Neural cell (in vitro differentiated cells): ENCODE measurements around the gene RAC3. TPM values are rescaled to one million over a fixed set of nuclear protein-coding genes. Genes with fewer than 3 reads are reported as not detected.

Experiments used
- H2AFZ ChIP-seq: fragments of 200-600, 300-800 bp; sonication (generic), shearing (Covaris generic); 2 replicates; pipeline ENCODE4 v1.6.0; 2014; ENCODE audit warnings: low read depth, mild to moderate bottlenecking, antibody characterized with exemption, low read length, moderate library complexity
- H3F3A ChIP-seq: fragments of 200-600 bp; shearing (Covaris generic); 2 replicates; pipeline ENCODE4 v1.6.1; 2016; ENCODE audit warnings: mild to moderate bottlenecking, moderate library complexity, mixed read lengths, antibody characterized with exemption, low read length; ENCODE audit not compliant: insufficient read depth, poor library complexity, severe bottlenecking
- H3K27ac ChIP-seq: fragments of 200-600, 300-800 bp; sonication (generic), shearing (Covaris generic); 2 replicates; pipeline ENCODE4 v1.5.1; 2014; ENCODE audit warnings: mild to moderate bottlenecking, low read length, moderate library complexity
- H3K27me3 ChIP-seq: fragments of 300-800, 200-600 bp; sonication (generic), shearing (Covaris generic); 2 replicates; pipeline ENCODE4 v1.6.0; 2014; ENCODE audit warnings: mild to moderate bottlenecking, low read depth, low read length, moderate library complexity; ENCODE audit not compliant: insufficient read depth
- H3K36me3 ChIP-seq: fragments of 300-800, 200-600 bp; sonication (generic), shearing (Covaris generic); 2 replicates; pipeline ENCODE4 v1.5.1; 2014; ENCODE audit warnings: mild to moderate bottlenecking, antibody characterized with exemption, low read length, moderate library complexity; ENCODE audit not compliant: insufficient read depth
- H3K4me2 ChIP-seq: fragments of 300-800, 200-600 bp; sonication (generic), shearing (Covaris generic); 2 replicates; pipeline ENCODE4 v1.6.0; 2014; ENCODE audit warnings: mild to moderate bottlenecking, low read length
- H3K4me3 ChIP-seq: fragments of 300-800, 200-600 bp; sonication (generic), shearing (Covaris generic); 2 replicates; pipeline ENCODE4 v1.5.1; 2014; ENCODE audit warnings: mild to moderate bottlenecking, low read length, moderate library complexity
- H3K79me2 ChIP-seq: fragments of 200-600 bp; shearing (Covaris generic); replicated peaks from 2 replicates; pipeline ENCODE4 v1.6.0; 2014; ENCODE audit warnings: mild to moderate bottlenecking, low read length, moderate library complexity; ENCODE audit not compliant: insufficient read depth
- H3K9ac ChIP-seq: fragments of 300-800, 200-600 bp; sonication (generic), shearing (Covaris generic); 2 replicates; pipeline ENCODE4 v1.6.1; 2016; ENCODE audit warnings: mild to moderate bottlenecking, low read length, mixed read lengths
- H3K9me2 ChIP-seq: fragments of 200-600 bp; shearing (Covaris generic); 2 replicates; pipeline ENCODE4 v1.6.1; 2016; ENCODE audit warnings: mild to moderate bottlenecking, low read length, mixed read lengths; ENCODE audit not compliant: insufficient read depth
- H3K9me3 ChIP-seq: fragments of 200-600, 300-800 bp; sonication (generic), shearing (Covaris generic); 2 replicates; pipeline ENCODE4 v1.6.1; 2016; ENCODE audit warnings: mild to moderate bottlenecking, mixed run types, low read length, moderate library complexity, mixed read lengths
- H4K20me1 ChIP-seq: fragments of 200-600 bp; shearing (Covaris generic); 2 replicates; pipeline ENCODE4 v1.6.1; 2016; ENCODE audit warnings: mild to moderate bottlenecking, mixed run types; ENCODE audit not compliant: insufficient read depth
- EP300 ChIP-seq: fragments of 450-650 bp; conservative IDR thresholded peaks from 2 replicates; pipeline ENCODE4 v1.6.1; 2014; ENCODE audit warnings: antibody characterized with exemption, mild to moderate bottlenecking, moderate library complexity; ENCODE audit not compliant: poor library complexity, severe bottlenecking
- EZH2 ChIP-seq: fragments of 200-600, 300-800 bp; shearing (Covaris generic), sonication (generic); IDR thresholded peaks from 2 replicates; pipeline ENCODE4 v1.6.1; 2014; ENCODE audit warnings: antibody characterized with exemption, low read length, borderline replicate concordance, mild to moderate bottlenecking; ENCODE audit not compliant: insufficient read depth, poor library complexity, severe bottlenecking
- MXI1 ChIP-seq: fragments of 450-650 bp; conservative IDR thresholded peaks from 2 replicates; pipeline ENCODE4 v1.6.1; 2014; ENCODE audit warnings: antibody characterized with exemption, mild to moderate bottlenecking; ENCODE audit not compliant: poor library complexity, severe bottlenecking
- POLR2AphosphoS5 ChIP-seq: IDR thresholded peaks from 2 replicates; pipeline ENCODE4 v1.6.1; 2012
- RAD21 ChIP-seq: fragments of 450-650 bp; conservative IDR thresholded peaks from 2 replicates; pipeline ENCODE4 v1.6.1; 2014; ENCODE audit warnings: antibody characterized with exemption, mild to moderate bottlenecking, moderate library complexity
- SMC3 ChIP-seq: fragments of 450-650 bp; conservative IDR thresholded peaks from 2 replicates; pipeline ENCODE4 v1.6.1; 2014; ENCODE audit warnings: antibody characterized with exemption, mild to moderate bottlenecking, moderate library complexity; ENCODE audit not compliant: poor library complexity
- TAF1 ChIP-seq: IDR thresholded peaks from 2 replicates; pipeline ENCODE4 v1.6.1; 2012; ENCODE audit warnings: low read depth
- polyA plus RNA-seq: library from polyadenylated mRNA; depleted of rRNA; stranded (reverse); fragments of >200 nt; gene quantifications from 2 replicates; pipeline ENCODE4 v1.2.3, GENCODE V29; 2014
- TF ChIP-seq, protein P1 (sequence below): fragments of 450-650 bp; IDR thresholded peaks from 2 replicates; pipeline ENCODE4 v1.5.1; 2014; ENCODE audit warnings: antibody characterized with exemption, mild to moderate bottlenecking, moderate library complexity; ENCODE audit not compliant: poor library complexity, severe bottlenecking
- TF ChIP-seq, protein P2 (sequence below): IDR thresholded peaks from 2 replicates; pipeline ENCODE4 v1.6.1; 2012; ENCODE audit warnings: borderline replicate concordance

RAC3 gene
- polyA plus RNA-seq, 1 donor from 2014 or later: 211 TPM

DNA sequence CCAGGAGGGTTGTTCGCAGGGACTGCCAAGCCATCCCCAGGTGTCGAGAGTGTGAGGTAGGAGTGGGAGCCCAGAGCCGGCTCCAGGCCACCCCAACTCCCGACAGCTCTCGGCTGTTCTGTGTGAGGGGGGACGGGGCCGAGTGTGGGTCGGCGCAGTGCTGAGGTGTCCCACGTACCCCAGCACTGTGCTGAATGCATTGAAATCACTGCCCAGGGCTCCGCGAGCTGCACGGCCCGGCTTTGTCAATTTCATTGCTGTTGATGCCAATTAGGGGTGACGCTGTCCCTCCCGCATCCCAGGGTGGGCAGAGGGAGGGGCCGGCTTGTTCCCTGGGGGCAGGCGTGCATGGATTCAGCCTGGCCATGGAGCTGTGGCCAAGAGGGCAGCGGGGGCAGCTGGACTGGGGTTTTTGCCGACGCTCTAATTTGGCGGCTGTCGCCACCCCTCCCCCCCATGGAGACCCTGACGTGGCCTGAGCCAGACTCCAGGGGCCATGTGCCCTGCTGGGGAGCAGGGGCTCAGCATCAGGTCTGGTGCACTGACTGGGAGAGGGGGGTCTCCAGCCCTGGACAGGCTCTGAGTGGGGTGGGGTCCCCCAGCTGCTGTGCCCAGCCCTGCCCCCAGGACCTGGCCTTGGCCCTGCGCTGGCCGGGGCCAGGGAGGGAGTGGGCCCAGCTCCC, 23.1 kb upstream of the RAC3 start:
- Histone ChIP-seq H2AFZ (no peak overlapping the region), H3K27me3 (no peaks in the 10 kb centered on the region), H3K9ac (no peak overlapping the region), H3K9me2 (no peaks in the 10 kb centered on the region), H3K4me3 (no peak overlapping the region), H3K27ac (no peak overlapping the region), H3K9me3 (no peaks in the 10 kb centered on the region), H3K4me2 (no peak overlapping the region), H4K20me1 (no peaks in the 10 kb centered on the region), H3K79me2 (no peaks in the 10 kb centered on the region), H3K36me3 (no peaks in the 10 kb centered on the region), H3F3A (no peaks in the 10 kb centered on the region)
- TF ChIP-seq EZH2 (no peak), MXI1 (no peak), TAF1 (no peak), POLR2AphosphoS5 (no peak), RAD21 (no peak), EP300 (no peak)
- TF ChIP-seq, protein P1, sequence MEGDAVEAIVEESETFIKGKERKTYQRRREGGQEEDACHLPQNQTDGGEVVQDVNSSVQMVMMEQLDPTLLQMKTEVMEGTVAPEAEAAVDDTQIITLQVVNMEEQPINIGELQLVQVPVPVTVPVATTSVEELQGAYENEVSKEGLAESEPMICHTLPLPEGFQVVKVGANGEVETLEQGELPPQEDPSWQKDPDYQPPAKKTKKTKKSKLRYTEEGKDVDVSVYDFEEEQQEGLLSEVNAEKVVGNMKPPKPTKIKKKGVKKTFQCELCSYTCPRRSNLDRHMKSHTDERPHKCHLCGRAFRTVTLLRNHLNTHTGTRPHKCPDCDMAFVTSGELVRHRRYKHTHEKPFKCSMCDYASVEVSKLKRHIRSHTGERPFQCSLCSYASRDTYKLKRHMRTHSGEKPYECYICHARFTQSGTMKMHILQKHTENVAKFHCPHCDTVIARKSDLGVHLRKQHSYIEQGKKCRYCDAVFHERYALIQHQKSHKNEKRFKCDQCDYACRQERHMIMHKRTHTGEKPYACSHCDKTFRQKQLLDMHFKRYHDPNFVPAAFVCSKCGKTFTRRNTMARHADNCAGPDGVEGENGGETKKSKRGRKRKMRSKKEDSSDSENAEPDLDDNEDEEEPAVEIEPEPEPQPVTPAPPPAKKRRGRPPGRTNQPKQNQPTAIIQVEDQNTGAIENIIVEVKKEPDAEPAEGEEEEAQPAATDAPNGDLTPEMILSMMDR: no peak

DNA sequence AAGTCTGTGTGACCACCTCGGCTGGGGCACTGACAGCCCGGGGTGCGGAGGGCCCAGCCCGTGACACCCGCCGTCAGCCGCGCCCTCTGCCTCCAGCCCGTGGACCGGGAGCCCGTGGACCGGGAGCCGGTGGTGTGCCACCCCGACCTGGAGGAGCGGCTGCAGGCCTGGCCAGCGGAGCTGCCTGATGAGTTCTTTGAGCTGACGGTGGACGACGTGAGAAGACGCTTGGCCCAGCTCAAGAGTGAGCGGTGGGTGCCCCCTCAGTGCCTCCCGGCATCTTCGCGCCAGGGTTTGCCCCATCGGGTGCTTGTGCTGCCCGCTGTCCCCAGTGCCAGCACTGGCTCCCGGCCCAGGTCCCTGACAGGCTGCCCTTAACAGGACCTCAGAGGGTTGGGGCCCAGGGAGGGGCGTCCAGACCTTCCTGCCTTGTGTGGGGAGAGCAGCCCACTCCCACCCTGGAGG, 22.5 kb upstream of the RAC3 start:
- H3K9ac ChIP-seq: no peak overlapping the region
- no peaks in the 10 kb centered on the region for H3K9me2 ChIP-seq
- H2AFZ ChIP-seq: no peak overlapping the region
- H3K4me3 ChIP-seq: no peak overlapping the region
- no peaks in the 10 kb centered on the region for H3F3A ChIP-seq
- H3K27me3 ChIP-seq: no peaks in the 10 kb centered on the region
- no peaks in the 10 kb centered on the region for H4K20me1 ChIP-seq
- H3K36me3 ChIP-seq: no peaks in the 10 kb centered on the region
- H3K4me2 ChIP-seq: no peak overlapping the region
- no peaks in the 10 kb centered on the region for H3K9me3 ChIP-seq
- no peaks in the 10 kb centered on the region for H3K79me2 ChIP-seq
- no peak overlapping the region for H3K27ac ChIP-seq
- TF ChIP-seq EP300 (no peak), TAF1 (no peak), EZH2 (no peak)

DNA sequence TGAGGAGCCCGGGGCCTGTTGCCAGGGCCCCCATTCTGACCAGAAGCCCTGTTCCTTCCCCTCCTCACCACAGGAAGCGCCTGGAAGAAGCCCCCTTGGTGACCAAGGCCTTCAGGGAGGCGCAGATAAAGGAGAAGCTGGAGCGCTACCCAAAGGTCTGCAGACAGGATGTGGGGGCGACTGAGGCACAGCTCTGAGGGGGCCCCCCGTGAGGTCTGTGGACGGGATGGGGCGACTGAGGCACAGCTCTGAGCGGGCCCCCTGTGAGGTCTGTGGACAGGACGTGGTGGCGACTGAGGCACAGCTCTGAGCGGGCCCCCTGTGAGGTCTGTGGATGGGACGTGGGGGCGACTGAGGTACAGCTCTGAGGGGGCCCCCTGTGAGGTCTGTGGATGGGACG, 22.1 kb upstream of the RAC3 start:
- H3K9me2 ChIP-seq: no peaks in the 10 kb centered on the region
- H3K27ac ChIP-seq: no peak overlapping the region
- H3F3A ChIP-seq: no peaks in the 10 kb centered on the region
- no peaks in the 10 kb centered on the region for H3K36me3 ChIP-seq
- no peak overlapping the region for H3K9ac ChIP-seq
- H3K79me2 ChIP-seq: no peaks in the 10 kb centered on the region
- no peaks in the 10 kb centered on the region for H3K27me3 ChIP-seq
- no peak overlapping the region for H3K4me2 ChIP-seq
- no peaks in the 10 kb centered on the region for H4K20me1 ChIP-seq
- H3K4me3 ChIP-seq: no peak overlapping the region
- no peak overlapping the region for H2AFZ ChIP-seq
- H3K9me3 ChIP-seq: no peaks in the 10 kb centered on the region
- no peak for TF ChIP-seq EZH2
- TF ChIP-seq MXI1: no peak
- no peak for TF ChIP-seq POLR2AphosphoS5
- TF ChIP-seq, protein P2, sequence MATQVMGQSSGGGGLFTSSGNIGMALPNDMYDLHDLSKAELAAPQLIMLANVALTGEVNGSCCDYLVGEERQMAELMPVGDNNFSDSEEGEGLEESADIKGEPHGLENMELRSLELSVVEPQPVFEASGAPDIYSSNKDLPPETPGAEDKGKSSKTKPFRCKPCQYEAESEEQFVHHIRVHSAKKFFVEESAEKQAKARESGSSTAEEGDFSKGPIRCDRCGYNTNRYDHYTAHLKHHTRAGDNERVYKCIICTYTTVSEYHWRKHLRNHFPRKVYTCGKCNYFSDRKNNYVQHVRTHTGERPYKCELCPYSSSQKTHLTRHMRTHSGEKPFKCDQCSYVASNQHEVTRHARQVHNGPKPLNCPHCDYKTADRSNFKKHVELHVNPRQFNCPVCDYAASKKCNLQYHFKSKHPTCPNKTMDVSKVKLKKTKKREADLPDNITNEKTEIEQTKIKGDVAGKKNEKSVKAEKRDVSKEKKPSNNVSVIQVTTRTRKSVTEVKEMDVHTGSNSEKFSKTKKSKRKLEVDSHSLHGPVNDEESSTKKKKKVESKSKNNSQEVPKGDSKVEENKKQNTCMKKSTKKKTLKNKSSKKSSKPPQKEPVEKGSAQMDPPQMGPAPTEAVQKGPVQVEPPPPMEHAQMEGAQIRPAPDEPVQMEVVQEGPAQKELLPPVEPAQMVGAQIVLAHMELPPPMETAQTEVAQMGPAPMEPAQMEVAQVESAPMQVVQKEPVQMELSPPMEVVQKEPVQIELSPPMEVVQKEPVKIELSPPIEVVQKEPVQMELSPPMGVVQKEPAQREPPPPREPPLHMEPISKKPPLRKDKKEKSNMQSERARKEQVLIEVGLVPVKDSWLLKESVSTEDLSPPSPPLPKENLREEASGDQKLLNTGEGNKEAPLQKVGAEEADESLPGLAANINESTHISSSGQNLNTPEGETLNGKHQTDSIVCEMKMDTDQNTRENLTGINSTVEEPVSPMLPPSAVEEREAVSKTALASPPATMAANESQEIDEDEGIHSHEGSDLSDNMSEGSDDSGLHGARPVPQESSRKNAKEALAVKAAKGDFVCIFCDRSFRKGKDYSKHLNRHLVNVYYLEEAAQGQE: no peak
- TF ChIP-seq SMC3: no peak
- TF ChIP-seq, protein P1: no peak
- no peak for TF ChIP-seq EP300
- no peak for TF ChIP-seq TAF1
- no peak for TF ChIP-seq RAD21
